K562 (cell line): ENCODE measurements around the gene ME3. TPM values are rescaled to one million over a fixed set of nuclear protein-coding genes. Genes with fewer than 3 reads are reported as not detected.

Source experiments
- ATAC-seq: fragments of 200-7000 bp; cut with Tn5 transposase; 3 replicates; pipeline ENCODE4 v1.9.1; 2020; ENCODE audit warnings: moderate library complexity
- BruUV-seq: library from RNA; stranded (reverse); fragments of 400-500 nt; replicated peaks from 2 replicates; lab custom pipeline; 2021; lab: Mats Ljungman, UMichigan
- CTCF ChIA-PET: fragments of 300-600 bp; formaldehyde crosslinking; extraction: SDS; loops from one replicate; lab custom pipeline; 2021; ENCODE audit warnings: low intra/inter-chr PET ratio; lab: Yijun Ruan, JAX
- POLR2A ChIA-PET: fragments of 300-600, 350-650 bp; sonication (Branson Sonifier 250); formaldehyde crosslinking; extraction: SDS; loops from one replicate; lab custom pipeline; 2021; ENCODE audit warnings: antibody characterized with exemption, inconsistent platforms; lab: Yijun Ruan, JAX
- DNase-seq, 4 experiments: peaks; one replicate each; pipeline versions ENCODE4 v3.0.0 to v3.0.0-alpha.2; 2011 to 2018; ENCODE audit warnings: low spot score in 3 of 4, mixed read lengths in 3 of 4; ENCODE audit errors: extremely low read depth in 1 of 4
- FAIRE-seq: peaks from 2 replicates; lab custom pipeline; 2011; peaks lifted over from hg19 to GRCh38; lab: Jason Lieb, UNC
- H2AFZ ChIP-seq: 2 replicates; pipeline ENCODE4 v1.6.0; 2011; ENCODE audit warnings: low read depth, low read length, control low read depth, inconsistent platforms
- H3K27ac ChIP-seq: fragments of 200-600 bp; 3 replicates; pipeline ENCODE4 v1.8.0; 2011; ENCODE audit warnings: low read depth, mild to moderate bottlenecking, control low read depth, inconsistent platforms, low read length, moderate library complexity, mixed read lengths; ENCODE audit errors: extremely low read depth
- H3K27me3 ChIP-seq, 2 experiments: fragments of 300-600 bp in 1 of 2; 2 replicates in 1 of 2; 3 replicates in 1 of 2; pipeline versions ENCODE4 v1.6.0 to v1.8.0; 2011; ENCODE audit warnings: inconsistent platforms in 2 of 2, low read length in 2 of 2, mild to moderate bottlenecking in 1 of 2, mixed read lengths in 1 of 2, moderate library complexity in 1 of 2; ENCODE audit not compliant: control insufficient read depth in 2 of 2, insufficient read depth in 2 of 2
- H3K36me3 ChIP-seq: fragments of 300-600 bp; 3 replicates; pipeline ENCODE4 v1.8.0; 2011; ENCODE audit warnings: mild to moderate bottlenecking, low read length, inconsistent platforms; ENCODE audit not compliant: control insufficient read depth, insufficient read depth
- H3K4me1 ChIP-seq, 2 experiments: fragments of 200-600 bp in 1 of 2; replicated peaks in 1 of 2; 2 replicates in 1 of 2; 3 replicates in 1 of 2; pipeline versions ENCODE4 v1.5.1 to v1.8.0; 2011; ENCODE audit warnings: inconsistent platforms in 2 of 2, low read length in 2 of 2, mild to moderate bottlenecking in 1 of 2, mixed read lengths in 1 of 2, moderate library complexity in 1 of 2; ENCODE audit not compliant: control insufficient read depth in 2 of 2, insufficient read depth in 2 of 2
- H3K4me2 ChIP-seq: 2 replicates; pipeline ENCODE4 v1.6.1; 2011; ENCODE audit warnings: low read length, control low read depth, inconsistent platforms, mixed read lengths; ENCODE audit not compliant: insufficient read depth
- H3K4me3 ChIP-seq: fragments of 200-600 bp; sonication (generic), shearing (Covaris generic); 2 replicates; pipeline ENCODE4 v1.5.1; 2016; ENCODE audit warnings: control low read depth, inconsistent platforms
- H3K79me2 ChIP-seq: fragments of 200-600 bp; 3 replicates; pipeline ENCODE4 v1.8.0; 2011; ENCODE audit warnings: low read length, inconsistent platforms; ENCODE audit not compliant: control insufficient read depth, insufficient read depth
- H3K9ac ChIP-seq, 2 experiments: 2 replicates each; pipeline versions ENCODE4 v1.6.0 to v1.6.1; 2011; ENCODE audit warnings: low read depth in 2 of 2, low read length in 2 of 2, control low read depth in 1 of 2, inconsistent platforms in 1 of 2, mild to moderate bottlenecking in 1 of 2, mixed read lengths in 1 of 2; ENCODE audit not compliant: insufficient read depth in 1 of 2
- H3K9me1 ChIP-seq: one replicate; pipeline ENCODE4 v1.6.0; 2011; ENCODE audit warnings: inconsistent platforms, mild to moderate bottlenecking, low read length, moderate library complexity; ENCODE audit not compliant: control insufficient read depth, insufficient read depth
- H3K9me3 ChIP-seq: replicated peaks from 2 replicates; pipeline ENCODE4 v1.5.1; 2011; ENCODE audit warnings: low read depth, low read length, inconsistent platforms; ENCODE audit not compliant: control insufficient read depth, insufficient read depth
- H4K20me1 ChIP-seq: replicated peaks from 2 replicates; pipeline ENCODE4 v1.6.1; 2011; ENCODE audit warnings: low read length, inconsistent platforms, mixed read lengths; ENCODE audit not compliant: control insufficient read depth, insufficient read depth
- MTA1 ChIP-seq: fragments of 450-650 bp; IDR thresholded peaks from 2 replicates; pipeline ENCODE4 v1.6.1; 2017; ENCODE audit warnings: borderline replicate concordance
- NR4A1 ChIP-seq, 2 experiments: fragments of 250-450 bp in 1 of 2; fragments of 450-650 bp in 1 of 2; sonication (Bioruptor Pico) in 1 of 2; IDR thresholded peaks; 2 replicates each; pipeline versions ENCODE4 v1.4.0 to v1.6.1; 2016 to 2020; ENCODE audit warnings: mild to moderate bottlenecking in 2 of 2, missing compliant biosample characterization in 1 of 2, missing genetic modification characterization in 1 of 2, moderate library complexity in 1 of 2
- PBX2 ChIP-seq, 2 experiments: IDR thresholded peaks in 1 of 2; conservative IDR thresholded peaks in 1 of 2; 2 replicates each; pipeline ENCODE4 v1.6.1; 2016; ENCODE audit warnings: low read depth in 2 of 2, mild to moderate bottlenecking in 1 of 2, missing compliant biosample characterization in 1 of 2, missing genetic modification characterization in 1 of 2, moderate library complexity in 1 of 2
- SMARCA4 ChIP-seq: fragments of 450-650 bp; IDR thresholded peaks from 2 replicates; pipeline ENCODE4 v1.6.1; 2016
- WHSC1 ChIP-seq: IDR thresholded peaks from one replicate; pipeline ENCODE4 v1.6.1; 2012; ENCODE audit warnings: low read length, control low read depth, inconsistent platforms
- WGBS: fragments of 100-300 bp; shearing (Covaris generic); methylation state at CpG from one replicate; pipeline ENCODE4 v1.1.6; 2016; ENCODE audit warnings: low coverage, mixed read lengths; ENCODE audit not compliant: insufficient coverage; ENCODE audit errors: missing lambda C conversion rate; 5-methylcytosine and 5-hydroxymethylcytosine counted together
- in situ Hi-C: fragments of 300-500 bp; cut with MboI; formaldehyde crosslinking; loops from 4 replicates; pipeline ENCODE4 v1.15.0; 2018; ENCODE audit warnings: inconsistent platforms, mixed read lengths
- intact Hi-C: fragments of 100-400 bp; cut with micrococcal nuclease; formaldehyde crosslinking; loops from 2 replicates; pipeline ENCODE4 v1.14.2; 2022
- polyA plus RNA-seq, 8 experiments: library from polyadenylated mRNA; depleted of rRNA in 4 of 8; stranded (reverse) in 5 of 8; unstranded in 3 of 8; fragments of >200 nt; fragmentation: Nextera tagmentation in 2 of 8; fragmentation: Illumina TruSeq in 1 of 8; extraction: Ambion mirVana in 2 of 8; extraction: Trizol in 1 of 8; gene quantifications; 2 replicates each; pipeline versions ENCODE4 v1.2.1 to v1.2.3, GENCODE V29; 2011 to 2014; ENCODE audit warnings: inconsistent platforms in 1 of 8, missing spikeins in 1 of 8
- total RNA-seq, 7 experiments: library from RNA; depleted of rRNA in 6 of 7; stranded (reverse); fragments of >200 nt in 6 of 7; fragmentation: Illumina TruSeq in 2 of 7; extraction: Trizol in 2 of 7; gene quantifications; 2 replicates each; pipeline versions ENCODE4 v1.2.1 to v1.2.3, GENCODE V29; 2011 to 2021; ENCODE audit warnings: low replicate concordance in 1 of 7

The ME3 gene
- total and polyA plus RNA-seq, 9 of the 15 experiments (the other 6 are each of a cell fraction or from before 2014, with no cell fraction given): not detected

GRCh38 chr11:86415026-86415425 is 257.4 kb downstream of the ME3 start:
- WGBS: 16% methylated on average over 4 of the region's 4 CpGs
- Histone ChIP-seq H3K4me1 (no peaks in the 10 kb centered on the region; a peak in 1 of 5 replicates), H3K27ac (no peak overlapping the region), H3K9me1 (no peaks in the 10 kb centered on the region), H4K20me1 (no peaks in the 10 kb centered on the region), H3K4me2 (no peak overlapping the region), H3K36me3 (no peaks in the 10 kb centered on the region), H2AFZ (no peak overlapping the region), H3K9me3 (no peaks in the 10 kb centered on the region), H3K9ac (no peak overlapping the region), H3K4me3 (no peak overlapping the region), H3K27me3 (peaks cover 0 to 16% of the 10 kb centered on the region in 2 experiments; a peak in 2 of 5 replicates), H3K79me2 (no peaks in the 10 kb centered on the region)
- no peak for ATAC-seq
- no peak for DNase-seq
- in situ Hi-C loops (no loop called here), intact Hi-C loops (loop anchor here (5.0 kb wide), 3 partner anchors 473 to 818 kb away; no protein-coding TSS in a partner anchor)
- BruUV-seq: no TSS peak
- no peak for TF ChIP-seq SMARCA4
- TF ChIP-seq MTA1: no peak
- ChIA-PET CTCF (no interaction called here), POLR2A (interaction anchor here (0.6 kb wide), 1 partner anchor 133 kb away, joined by 3 read pairs; no protein-coding TSS in a partner anchor)
- FAIRE-seq: no peak

- Histone ChIP-seq H4K20me1 (no peaks in the 10 kb centered on the region), H3K4me3 (no peak overlapping the region), H3K9me1 (no peaks in the 10 kb centered on the region), H3K4me2 (no peak overlapping the region), H3K27ac (no peak overlapping the region), H3K36me3 (no peaks in the 10 kb centered on the region), H3K27me3 (peaks cover 0 to 13% of the 10 kb centered on the region in 2 experiments; a peak in 2 of 5 replicates), H3K9ac (no peak overlapping the region), H3K79me2 (no peaks in the 10 kb centered on the region), H2AFZ (no peak overlapping the region), H3K4me1 (no peaks in the 10 kb centered on the region; a peak in 1 of 5 replicates), H3K9me3 (no peaks in the 10 kb centered on the region)
- FAIRE-seq (no peak), ATAC-seq (no peak), DNase-seq (no peak)
- WGBS: 0% methylated on average over 2 of the region's 2 CpGs
- BruUV-seq: no TSS peak
- in situ Hi-C loops: no loop called here
- POLR2A ChIA-PET: interaction anchor here (0.5 kb wide), 1 partner anchor 152 kb away, joined by 3 read pairs; no protein-coding TSS in a partner anchor
- CTCF ChIA-PET: interaction anchor here (0.7 kb wide), 1 partner anchor 59 kb away, joined by 3 read pairs; no protein-coding TSS in a partner anchor
- TF ChIP-seq NR4A1 (CRISPR knock-in tag; IDR thresholded peaks at IDR 0.05) (no peak), NR4A1 (tag; IDR thresholded peaks at IDR 0.05) (no peak), PBX2 (CRISPR knock-in tag; IDR thresholded peaks at IDR 0.05; ENCODE audit: low read depth) (no peak), PBX2 (tag; conservative IDR thresholded peaks at IDR 0.05; ENCODE audit: low read depth) (no peak), WHSC1 (no peak)
- intact Hi-C loops: no loop called here
These were observed 258.4 kb downstream of the ME3 start for GRCh38 chr11:86414032-86414431.
